Stimulated activated naive B cell treated with anti-CD40 and anti-IgM and Interleukin-4, amounts not matched to agents 10 μg/mL and 1 μg/mL and 100 μg/mL, for 72 hours (primary cell): ENCODE data around the gene CAMSAP3.

Experiments used
- ATAC-seq, 2 donors: fragments of 150-1000 bp; cut with Tn5 transposase; replicated peaks; 2 replicates each; pipeline ENCODE4 v1.10.0; 2021; ENCODE audit warnings: moderate library complexity in 1 of 2
- DNase-seq: peaks from one replicate; pipeline ENCODE4 v3.0.0; 2021
- H3K27ac Mint-ChIP-seq: one replicate; pipeline ENCODE4 v1.8.0; 2022; ENCODE audit warnings: mild to moderate bottlenecking, mixed read lengths
- H3K27me3 Mint-ChIP-seq, 2 donors: one replicate each; pipeline ENCODE4 v1.8.0; 2022; ENCODE audit warnings: mixed read lengths in 2 of 2
- H3K36me3 Mint-ChIP-seq, 2 donors: one replicate each; pipeline ENCODE4 v1.8.0; 2022; ENCODE audit warnings: mixed read lengths in 2 of 2, mild to moderate bottlenecking in 1 of 2
- H3K4me1 Mint-ChIP-seq, 2 donors: one replicate each; pipeline ENCODE4 v1.8.0; 2022; ENCODE audit warnings: mixed read lengths in 2 of 2, mild to moderate bottlenecking in 1 of 2
- H3K4me3 Mint-ChIP-seq, 2 donors: one replicate each; pipeline ENCODE4 v1.8.0; 2022; ENCODE audit warnings: mild to moderate bottlenecking in 2 of 2, mixed read lengths in 2 of 2, moderate library complexity in 1 of 2
- H3K9me3 Mint-ChIP-seq, 2 donors: one replicate each; pipeline ENCODE4 v1.8.0; 2022; ENCODE audit warnings: mixed read lengths in 2 of 2, mild to moderate bottlenecking in 1 of 2

CAMSAP3 gene

DNA sequence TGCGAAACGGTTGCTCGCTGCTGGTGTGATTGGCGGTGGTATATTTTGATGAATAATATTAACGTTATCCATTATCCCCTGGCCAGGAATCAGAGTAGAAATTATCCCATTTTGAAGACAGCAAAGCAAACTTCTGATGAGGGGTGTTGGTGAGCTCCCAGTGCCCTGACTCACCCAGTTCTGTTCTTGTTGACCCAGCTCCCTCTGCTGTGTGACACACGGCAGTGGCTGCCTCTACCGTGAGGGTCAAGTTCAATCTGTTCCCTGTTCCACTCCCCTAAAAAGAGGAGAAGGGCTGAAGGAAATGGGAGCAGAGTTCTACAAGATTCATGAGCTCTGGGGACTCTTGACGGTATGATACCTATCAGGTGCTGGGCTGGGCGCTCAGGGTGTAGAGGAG, 2.0 kb downstream of the CAMSAP3 start:
- DNase-seq (no peak), ATAC-seq (no peak)
- no peak overlapping the region for H3K4me3 Mint-ChIP-seq
- peaks cover 57 to 66% of the 10 kb centered on the region in 2 donors for H3K27me3 Mint-ChIP-seq
- peaks cover 7% of the 10 kb centered on the region in 2 donors for H3K4me1 Mint-ChIP-seq
- H3K36me3 Mint-ChIP-seq: peaks cover 2 to 10% of the 10 kb centered on the region in 2 donors
- H3K9me3 Mint-ChIP-seq: peaks cover 2 to 4% of the 10 kb centered on the region in 2 donors
- H3K27ac Mint-ChIP-seq: peak overlapping the region; percentile 16

DNA sequence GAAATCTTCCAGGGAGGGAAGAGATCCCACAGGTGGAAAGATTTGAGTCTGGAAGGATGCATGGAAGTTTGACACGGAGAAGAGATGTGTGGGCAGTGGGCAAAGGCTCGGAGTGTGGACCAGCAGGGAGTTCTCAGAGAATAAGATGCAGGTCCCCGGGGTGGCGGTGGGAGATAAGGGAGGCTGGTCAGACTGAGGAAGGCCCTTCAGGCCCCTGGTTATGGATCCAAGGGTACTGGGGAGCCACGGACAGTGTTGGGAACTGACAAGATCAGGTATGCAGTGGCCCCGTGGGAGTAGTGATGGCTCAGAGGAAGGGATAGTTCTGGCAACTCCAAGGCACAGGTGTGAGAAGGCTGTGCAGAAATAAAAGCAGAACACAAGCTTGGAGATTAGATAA, 2.5 kb downstream of the CAMSAP3 start:
- ATAC-seq (no peak), DNase-seq (no peak)
- H3K4me1 Mint-ChIP-seq: peaks cover 7% of the 10 kb centered on the region in 2 donors
- H3K27ac Mint-ChIP-seq: peak overlapping the region; percentile 16
- H3K27me3 Mint-ChIP-seq: peaks cover 54 to 66% of the 10 kb centered on the region in 2 donors
- peaks cover 2 to 4% of the 10 kb centered on the region in 2 donors for H3K9me3 Mint-ChIP-seq
- H3K36me3 Mint-ChIP-seq: peaks cover 2 to 10% of the 10 kb centered on the region in 2 donors
- no peak overlapping the region for H3K4me3 Mint-ChIP-seq

DNA sequence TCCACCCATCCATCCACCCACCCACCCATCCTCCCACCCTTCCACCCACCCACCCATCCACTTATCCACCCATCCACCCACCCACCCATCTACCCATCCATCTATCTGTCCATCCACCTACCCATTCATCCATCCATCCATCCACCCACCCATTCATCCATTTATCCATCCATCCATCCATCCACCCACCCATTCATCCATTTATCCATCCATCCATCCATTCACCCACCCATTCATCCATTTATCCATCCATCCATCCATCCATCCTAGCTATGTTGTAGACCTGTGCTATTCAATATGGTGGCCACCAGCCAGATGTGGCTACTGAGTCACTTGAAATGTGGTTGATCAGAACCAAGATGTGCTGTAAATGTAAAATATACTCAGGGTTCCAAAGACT, 5.1 kb downstream of the CAMSAP3 start:
- Mint-ChIP-seq H3K36me3 (peaks cover 2 to 13% of the 10 kb centered on the region in 2 donors), H3K27ac (no peak overlapping the region), H3K27me3 (peaks cover 47 to 67% of the 10 kb centered on the region in 2 donors), H3K9me3 (peaks cover 6 to 8% of the 10 kb centered on the region in 2 donors), H3K4me3 (peak overlapping the region in 1 of 2 donors; percentile 7), H3K4me1 (peaks cover 7 to 8% of the 10 kb centered on the region in 2 donors)
- ATAC-seq (no peak), DNase-seq (no peak)

GRCh38 chr19:7602240-7602934, 6.7 kb downstream of the CAMSAP3 start:
- ATAC-seq (no peak), DNase-seq (no peak)
- H3K27ac Mint-ChIP-seq: no peak overlapping the region
- no peak overlapping the region for H3K4me3 Mint-ChIP-seq
- H3K27me3 Mint-ChIP-seq: peaks cover 45 to 57% of the 10 kb centered on the region in 2 donors
- peaks cover 7 to 9% of the 10 kb centered on the region in 2 donors for H3K9me3 Mint-ChIP-seq
- peaks cover 2 to 13% of the 10 kb centered on the region in 2 donors for H3K36me3 Mint-ChIP-seq
- H3K4me1 Mint-ChIP-seq: peaks cover 0 to 5% of the 10 kb centered on the region in 2 donors

DNA sequence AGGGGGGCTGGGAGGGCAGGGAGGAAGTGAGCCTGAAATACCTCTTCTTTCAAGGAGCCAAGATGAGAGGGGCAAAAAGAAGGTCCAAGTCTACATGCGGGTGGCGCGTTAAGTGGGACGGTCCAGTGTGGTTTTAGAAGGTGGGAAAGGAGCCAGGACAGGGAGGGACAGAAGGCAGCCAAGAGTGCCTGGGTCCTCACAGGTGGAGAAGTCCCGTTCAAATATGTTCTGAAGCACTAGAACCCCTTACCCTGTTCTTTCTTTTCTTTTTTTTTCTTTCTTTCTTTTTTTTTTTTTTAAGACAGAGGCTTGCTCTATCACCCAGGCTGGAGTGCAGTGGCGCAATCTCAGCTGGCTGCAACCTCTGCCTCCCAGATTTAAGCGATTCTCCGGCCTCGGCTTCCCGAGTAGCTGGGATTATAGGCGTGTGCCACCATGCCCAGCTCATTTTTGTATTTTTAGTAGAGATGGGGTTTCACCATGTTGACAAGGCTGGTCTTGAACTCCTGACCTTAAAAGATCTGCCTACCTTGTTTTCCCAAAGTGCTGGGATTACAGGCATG, 7.4 kb downstream of the CAMSAP3 start:
- Mint-ChIP-seq H3K9me3 (peaks cover 7 to 9% of the 10 kb centered on the region in 2 donors), H3K27me3 (peaks cover 38 to 52% of the 10 kb centered on the region in 2 donors), H3K27ac (no peak overlapping the region), H3K4me3 (no peak overlapping the region), H3K36me3 (peaks cover 2 to 11% of the 10 kb centered on the region in 2 donors), H3K4me1 (peaks cover 0 to 5% of the 10 kb centered on the region in 2 donors)
- ATAC-seq (no peak), DNase-seq (no peak)

DNA sequence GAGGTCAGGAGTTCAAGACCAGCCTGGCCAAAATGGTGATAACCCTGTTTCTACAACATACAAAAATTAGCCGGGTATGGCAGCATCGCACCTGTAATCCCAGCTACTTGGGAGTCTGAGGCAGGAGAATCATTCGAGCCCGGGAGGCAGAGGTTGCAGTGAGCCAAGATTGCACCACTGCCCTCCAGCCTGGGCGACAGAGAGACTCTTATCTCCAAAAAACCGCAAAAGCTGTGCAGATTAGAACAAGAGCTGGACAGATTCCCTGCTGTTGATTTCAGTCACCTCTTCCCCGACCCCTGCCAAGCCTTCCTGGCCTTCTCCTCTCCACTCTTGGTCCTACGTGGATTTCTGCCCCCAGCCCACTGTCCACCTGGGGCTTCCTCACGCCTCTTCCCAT, 8.3 kb downstream of the CAMSAP3 start:
- no peak for ATAC-seq
- DNase-seq: no peak
- no peak overlapping the region for H3K27ac Mint-ChIP-seq
- H3K36me3 Mint-ChIP-seq: peaks cover 2 to 7% of the 10 kb centered on the region in 2 donors
- H3K9me3 Mint-ChIP-seq: peaks cover 7 to 9% of the 10 kb centered on the region in 2 donors
- H3K4me1 Mint-ChIP-seq: peaks cover 0 to 5% of the 10 kb centered on the region in 2 donors
- H3K27me3 Mint-ChIP-seq: peaks cover 29 to 47% of the 10 kb centered on the region in 2 donors
- H3K4me3 Mint-ChIP-seq: no peak overlapping the region

DNA sequence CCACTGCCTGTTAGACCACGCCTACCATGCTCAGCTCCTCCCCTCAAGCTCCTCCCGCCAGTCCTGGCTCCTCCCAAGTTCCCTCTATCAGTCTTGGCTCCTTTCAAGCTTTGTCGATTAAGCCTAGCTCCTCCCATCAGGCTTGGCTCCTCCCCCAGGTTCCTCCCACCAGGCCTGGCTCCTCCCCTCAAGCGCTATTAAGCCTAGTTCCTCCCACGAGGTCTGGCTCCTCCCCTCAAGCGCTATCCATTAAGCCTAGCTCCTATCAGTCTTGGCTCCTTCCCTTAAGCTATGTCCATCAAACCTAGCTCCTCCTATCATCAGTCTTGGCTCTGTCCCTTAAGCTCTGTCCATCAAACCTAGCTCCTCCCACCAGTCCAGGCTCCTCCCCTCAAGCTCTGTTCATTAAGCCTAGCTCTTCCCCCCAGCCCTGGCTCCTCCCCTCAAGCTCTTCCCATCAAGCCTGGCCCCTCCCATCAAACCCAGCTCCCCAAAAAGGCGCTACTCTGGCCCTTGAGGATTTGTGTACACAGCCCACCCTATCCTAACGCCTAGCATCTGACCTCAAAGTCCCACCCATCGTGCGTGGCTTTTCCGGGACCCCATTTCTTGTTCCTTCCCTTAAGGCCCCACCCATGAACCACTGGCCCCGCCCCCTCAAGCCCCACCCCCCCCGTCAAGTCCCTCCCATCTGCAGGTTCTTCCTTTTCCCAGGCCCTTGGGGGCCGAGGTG, 10.0 kb downstream of the CAMSAP3 start:
- peaks cover 7 to 8% of the 10 kb centered on the region in 2 donors for H3K9me3 Mint-ChIP-seq
- no peak for DNase-seq
- H3K4me1 Mint-ChIP-seq: peaks cover 0 to 5% of the 10 kb centered on the region in 2 donors
- H3K4me3 Mint-ChIP-seq: no peak overlapping the region
- peaks cover 26 to 45% of the 10 kb centered on the region in 2 donors for H3K27me3 Mint-ChIP-seq
- no peak overlapping the region for H3K27ac Mint-ChIP-seq
- ATAC-seq: peak; percentile 64 to 66
- peaks cover 2 to 7% of the 10 kb centered on the region in 2 donors for H3K36me3 Mint-ChIP-seq

DNA sequence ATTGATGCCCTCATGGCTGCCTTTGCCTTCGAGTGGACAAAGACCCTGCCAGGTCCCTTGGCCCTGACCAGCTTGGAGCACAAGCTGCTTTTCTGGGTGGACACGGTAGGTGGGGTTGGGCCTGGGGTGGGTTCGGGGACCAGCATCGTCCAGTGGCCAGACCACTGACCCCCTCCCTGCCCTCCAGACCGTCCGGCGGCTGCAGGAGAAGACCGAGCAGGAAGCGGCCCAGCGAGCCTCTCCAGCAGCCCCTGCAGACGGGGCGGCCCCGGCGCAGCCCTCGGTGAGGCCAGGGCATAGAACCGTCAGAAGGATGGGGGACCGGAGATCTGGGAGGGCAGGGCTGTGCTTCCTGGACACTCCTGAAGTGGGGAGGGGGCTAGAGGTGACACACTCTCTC, 10.6 kb downstream of the CAMSAP3 start:
- Mint-ChIP-seq H3K4me1 (peaks cover 0 to 3% of the 10 kb centered on the region in 2 donors), H3K4me3 (no peak overlapping the region), H3K27me3 (peaks cover 23 to 45% of the 10 kb centered on the region in 2 donors), H3K27ac (no peak overlapping the region), H3K9me3 (peaks cover 4 to 5% of the 10 kb centered on the region in 2 donors), H3K36me3 (peaks cover 0 to 3% of the 10 kb centered on the region in 2 donors)
- no peak for ATAC-seq
- no peak for DNase-seq

DNA sequence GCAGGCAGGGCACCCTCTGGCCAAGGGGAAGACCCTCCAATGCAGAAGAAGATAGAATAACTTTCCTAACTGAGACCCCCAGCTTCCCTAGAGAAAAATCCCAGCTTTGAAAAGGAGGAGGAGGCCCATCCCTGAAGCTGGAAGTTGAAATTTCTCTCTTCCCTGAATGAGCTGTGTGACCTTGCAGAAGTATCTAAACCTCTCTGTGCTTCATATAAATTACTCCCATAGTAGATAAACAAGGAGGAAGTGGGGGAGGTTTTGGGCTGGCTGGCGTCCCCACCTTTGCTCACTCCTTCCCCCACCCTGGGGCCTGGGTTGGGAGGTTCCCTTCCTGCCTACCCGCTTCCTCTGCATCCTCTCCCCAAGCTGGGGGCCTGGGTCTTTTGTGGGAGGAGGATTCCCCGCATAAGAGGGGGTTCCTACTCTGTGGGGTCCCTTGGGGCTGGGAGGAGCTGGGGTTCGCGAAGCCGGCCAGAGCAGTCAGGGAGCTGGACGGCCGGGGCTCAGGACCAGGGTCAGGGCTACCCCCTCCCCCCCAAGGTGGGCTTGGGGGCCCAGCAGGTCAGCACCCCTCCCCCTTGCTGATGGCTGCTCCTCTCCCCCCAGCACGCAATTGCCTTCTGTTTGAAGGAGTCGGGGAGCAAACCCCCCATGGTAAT, 11.7 kb downstream of the CAMSAP3 start:
- peaks cover 4 to 5% of the 10 kb centered on the region in 2 donors for H3K9me3 Mint-ChIP-seq
- no peak for ATAC-seq
- peaks cover 0 to 3% of the 10 kb centered on the region in 2 donors for H3K36me3 Mint-ChIP-seq
- DNase-seq: no peak
- no peak overlapping the region for H3K27ac Mint-ChIP-seq
- H3K27me3 Mint-ChIP-seq: peaks cover 19 to 40% of the 10 kb centered on the region in 2 donors
- H3K4me3 Mint-ChIP-seq: no peak overlapping the region
- peaks cover 0 to 3% of the 10 kb centered on the region in 2 donors for H3K4me1 Mint-ChIP-seq

GRCh38 chr19:7607874-7608560, 12.4 kb downstream of the CAMSAP3 start:
- Mint-ChIP-seq H3K4me1 (peaks cover 0 to 3% of the 10 kb centered on the region in 2 donors), H3K27me3 (peaks cover 18 to 33% of the 10 kb centered on the region in 2 donors), H3K36me3 (peaks cover 0 to 3% of the 10 kb centered on the region in 2 donors), H3K27ac (peak overlapping the region; percentile 62), H3K9me3 (peaks cover 4 to 5% of the 10 kb centered on the region in 2 donors), H3K4me3 (no peak overlapping the region)
- DNase-seq: no peak
- no peak for ATAC-seq

DNA sequence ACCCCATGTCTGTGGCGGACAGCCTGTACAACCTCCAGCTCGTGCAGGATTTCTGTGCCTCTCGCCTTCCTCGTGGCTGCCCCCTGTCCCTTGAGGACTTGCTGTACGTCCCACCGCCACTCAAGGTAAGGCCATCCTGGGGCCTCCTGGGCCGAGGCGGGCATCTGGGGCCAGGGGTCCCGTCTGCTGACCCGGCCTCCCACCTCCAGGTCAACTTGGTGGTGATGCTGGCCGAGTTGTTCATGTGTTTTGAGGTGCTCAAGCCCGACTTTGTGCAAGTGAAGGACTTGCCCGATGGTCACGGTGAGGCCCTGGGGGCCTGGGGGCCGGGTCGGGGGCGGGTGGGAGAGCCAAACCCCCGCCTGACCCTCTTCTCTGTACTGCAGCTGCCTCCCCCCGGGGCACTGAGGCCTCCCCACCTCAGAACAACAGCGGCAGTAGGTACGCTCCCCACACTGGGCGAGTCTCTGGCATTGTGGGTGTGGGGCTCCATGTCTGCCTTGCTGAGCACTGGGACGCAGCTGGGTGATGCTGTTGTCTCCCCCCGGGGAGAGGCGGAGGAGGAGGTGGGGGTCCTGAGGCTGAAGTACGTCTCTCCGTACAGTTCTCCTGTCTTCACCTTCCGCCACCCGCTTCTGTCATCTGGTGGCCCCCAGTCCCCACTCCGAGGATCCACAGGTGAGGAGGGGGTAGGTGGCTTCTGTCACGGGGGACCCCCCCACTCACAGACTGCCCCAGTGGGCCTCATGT, 15.0 kb downstream of the CAMSAP3 start:
- peaks cover 0 to 5% of the 10 kb centered on the region in 2 donors for H3K4me1 Mint-ChIP-seq
- H3K4me3 Mint-ChIP-seq: no peak overlapping the region
- H3K27me3 Mint-ChIP-seq: peaks cover 2 to 7% of the 10 kb centered on the region in 2 donors
- DNase-seq: no peak
- no peak for ATAC-seq
- peaks cover 0 to under 1% of the 10 kb centered on the region in 2 donors for H3K36me3 Mint-ChIP-seq
- no peak overlapping the region for H3K27ac Mint-ChIP-seq
- peaks cover under 1 to 2% of the 10 kb centered on the region in 2 donors for H3K9me3 Mint-ChIP-seq

- Mint-ChIP-seq H3K27me3 (peaks cover 0 to 5% of the 10 kb centered on the region in 2 donors), H3K36me3 (peaks cover 4 to 5% of the 10 kb centered on the region in 2 donors), H3K27ac (no peak overlapping the region), H3K4me1 (peaks cover 0 to 5% of the 10 kb centered on the region in 2 donors), H3K4me3 (no peak overlapping the region), H3K9me3 (no peaks in the 10 kb centered on the region)
- DNase-seq (no peak), ATAC-seq (no peak)
Measured at GRCh38 chr19:7611541-7612279, 16.0 kb downstream of the CAMSAP3 start.
